ENCODE measurements around the gene DNAJB1.
"Not testable (repeated sequence)": the region's sequence is repeated elsewhere in the genome, so short reads cannot be mapped to it uniquely, and the experiment has no call there.

DNAJB1 gene

GRCh38 chr19:14525729-14526128 is 7.5 kb upstream of the DNAJB1 start:
- no peak for DNase-seq (ENCODE audit: low read depth in 2 of 3, low spot score in 1 of 3)

- DNase-seq (ENCODE audit: low read depth in 2 of 3, low spot score in 1 of 3), result no peak
Observed at GRCh38 chr19:14520543-14520942, 2.3 kb upstream of the DNAJB1 start.

- no peak for DNase-seq (ENCODE audit: low read depth in 2 of 3, low spot score in 1 of 3)
Observed at GRCh38 chr19:14519860-14520407, 1.7 kb upstream of the DNAJB1 start.

- DNase-seq (ENCODE audit: low read depth in 2 of 3, low spot score in 1 of 3), result no peak
Observed at GRCh38 chr19:14519245-14519859, 1.2 kb upstream of the DNAJB1 start.

- no peak for DNase-seq (ENCODE audit: low read depth in 2 of 3, low spot score in 1 of 3)
Observed at GRCh38 chr19:14517446-14517839, 754 bp downstream of the DNAJB1 start.

- DNase-seq (ENCODE audit: low read depth in 2 of 3, low spot score in 1 of 3), result no peak
Observed at GRCh38 chr19:14516746-14517438, 1.3 kb downstream of the DNAJB1 start.

- DNase-seq (ENCODE audit: low read depth in 2 of 3, low spot score in 1 of 3), result no peak
Observed at GRCh38 chr19:14516048-14516534, 2.1 kb downstream of the DNAJB1 start.

GRCh38 chr19:14515501-14516047 is 2.6 kb downstream of the DNAJB1 start:
- DNase-seq (ENCODE audit: low read depth in 2 of 3, low spot score in 1 of 3), result no peak

GRCh38 chr19:14514215-14514863 is 3.9 kb downstream of the DNAJB1 start:
- DNase-seq (ENCODE audit: low read depth in 2 of 3, low spot score in 1 of 3), result no peak

- DNase-seq (ENCODE audit: low read depth in 2 of 3, low spot score in 1 of 3), result no peak
Observed at GRCh38 chr19:14512406-14512961, 5.7 kb downstream of the DNAJB1 start.

- DNase-seq (ENCODE audit: low read depth in 2 of 3, low spot score in 1 of 3), result no peak
Observed at GRCh38 chr19:14511229-14511593, 7.0 kb downstream of the DNAJB1 start.

GRCh38 chr19:14510311-14511228 is 7.6 kb downstream of the DNAJB1 start:
- DNase-seq (ENCODE audit: low read depth in 2 of 3, low spot score in 1 of 3), result no peak

- DNase-seq (ENCODE audit: low read depth in 2 of 3, low spot score in 1 of 3), result no peak
Observed at GRCh38 chr19:14507704-14508542, 10.3 kb downstream of the DNAJB1 start.

- peak; percentile 60 to 76 (median 73) for DNase-seq (ENCODE audit: low read depth in 2 of 3, low spot score in 1 of 3)
Observed at GRCh38 chr19:14505488-14506239, 12.5 kb downstream of the DNAJB1 start.

- not testable (repeated sequence) for DNase-seq (ENCODE audit: low read depth in 2 of 3, low spot score in 1 of 3)
Observed at GRCh38 chr19:14504575-14504974, 13.6 kb downstream of the DNAJB1 start.

- DNase-seq (ENCODE audit: low read depth in 2 of 3, low spot score in 1 of 3), result no peak
Observed at GRCh38 chr19:14503285-14503684, 14.9 kb downstream of the DNAJB1 start.

- no peak for DNase-seq (ENCODE audit: low read depth in 2 of 3, low spot score in 1 of 3)
Observed at GRCh38 chr19:14502334-14503092, 15.7 kb downstream of the DNAJB1 start.

Data from stimulated activated CD4-positive, alpha-beta T cell treated with anti-CD3 and anti-CD28 coated beads, Interleukin-12 subunit alpha, Interleukin-12 subunit beta, amount 100 ng/mL, for 48 hours (primary cell).